ENCODE measurements around the gene RMDN2.

Gene RMDN2

DNA sequence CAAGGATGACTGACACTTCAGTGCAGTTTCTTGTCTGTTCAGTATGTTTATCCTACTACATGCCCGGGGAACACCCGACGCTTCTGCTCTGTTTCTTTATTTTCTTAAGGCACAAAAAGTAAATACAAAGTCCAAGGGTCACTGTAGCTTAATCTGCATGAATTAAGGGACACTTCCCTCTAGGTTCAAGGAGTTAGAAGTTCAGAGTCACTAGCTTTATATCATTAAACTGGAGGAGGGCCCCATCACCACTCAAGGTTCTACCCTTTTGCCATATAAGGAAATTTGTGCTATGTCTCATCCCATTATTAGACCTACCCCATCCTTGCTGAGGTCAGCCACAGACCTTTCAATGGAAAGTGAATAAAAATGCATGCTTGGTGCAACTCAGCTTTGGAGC, 27.6 kb upstream of the RMDN2 start:
- FAIRE-seq (no peak), DNase-seq (ENCODE audit: insufficient read length, low spot score) (no peak)

DNA sequence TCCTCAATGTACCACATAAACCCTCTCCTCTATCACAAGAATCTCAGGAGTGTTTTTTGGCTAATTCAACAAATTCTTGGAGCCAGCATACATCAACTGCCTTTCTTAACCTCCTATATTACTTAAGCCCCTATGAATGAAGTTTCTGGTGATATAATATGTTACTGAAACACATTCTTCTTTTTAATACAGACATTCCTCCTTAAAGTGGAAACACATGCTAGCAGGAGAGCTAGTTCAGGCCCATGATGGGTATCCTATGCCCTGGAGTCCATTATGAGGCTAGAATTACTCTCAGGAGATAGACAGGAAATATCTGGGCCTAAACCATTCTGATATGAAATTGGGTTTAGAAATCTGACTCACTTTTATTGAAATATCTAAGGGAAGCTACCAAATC, 26.6 kb upstream of the RMDN2 start:
- DNase-seq (ENCODE audit: insufficient read length, low spot score) (no peak), FAIRE-seq (no peak)

DNA sequence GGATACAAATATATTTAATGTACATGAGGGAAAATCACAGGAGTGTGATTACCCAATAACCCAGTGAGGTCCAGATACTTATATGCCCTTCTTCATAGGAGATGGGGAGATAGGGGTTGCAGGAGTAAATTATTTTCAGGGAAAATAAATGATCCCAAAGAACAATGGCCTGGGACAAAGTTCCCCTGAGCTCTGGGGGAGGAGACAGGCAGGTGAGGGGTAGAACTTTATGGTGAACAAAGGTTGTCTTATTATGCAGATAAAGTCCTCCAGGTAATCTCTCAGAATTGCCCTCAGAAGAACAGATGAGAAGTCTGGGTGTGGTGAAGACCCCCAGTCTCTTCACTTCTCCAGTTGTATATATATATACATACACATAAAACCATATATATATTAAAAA, 22.1 kb upstream of the RMDN2 start:
- DNase-seq (ENCODE audit: insufficient read length, low spot score) = no peak
- no peak for FAIRE-seq

GRCh38 chr2:37904425-37904824, 20.7 kb upstream of the RMDN2 start:
- FAIRE-seq (no peak), DNase-seq (ENCODE audit: insufficient read length, low spot score) (no peak)

DNA sequence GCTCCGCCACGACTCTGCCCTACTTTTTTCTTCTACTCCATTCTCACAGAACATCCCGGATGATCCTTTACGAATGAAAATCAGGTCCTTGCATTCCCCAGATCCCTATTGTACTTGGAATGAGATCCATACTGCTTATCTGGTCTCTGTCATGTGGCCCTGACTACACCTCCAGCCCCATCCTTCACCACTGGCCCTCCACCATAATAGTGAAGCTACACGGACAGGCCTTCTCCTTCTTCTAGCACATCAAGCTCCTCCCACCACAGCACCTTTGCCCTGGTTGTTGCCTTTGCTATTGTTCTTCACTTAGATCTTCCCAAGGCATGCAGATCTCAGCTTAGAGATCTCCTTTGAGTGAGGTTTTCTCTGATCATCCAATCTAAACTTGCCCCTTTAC, 20.1 kb upstream of the RMDN2 start:
- FAIRE-seq (no peak), DNase-seq (ENCODE audit: insufficient read length, low spot score) (no peak)

GRCh38 chr2:37906131-37906530, 19.0 kb upstream of the RMDN2 start:
- no peak for DNase-seq (ENCODE audit: insufficient read length, low spot score)

GRCh38 chr2:37907501-37908225, 17.4 kb upstream of the RMDN2 start:
- FAIRE-seq (no peak), DNase-seq (ENCODE audit: insufficient read length, low spot score) (no peak)

More at GRCh38 chr2:37906131-37906530, 19.0 kb upstream of the RMDN2 start:
- FAIRE-seq = no peak

- FAIRE-seq (no peak), DNase-seq (ENCODE audit: insufficient read length, low spot score) (no peak)
Measured at GRCh38 chr2:37911296-37911873, 13.7 kb upstream of the RMDN2 start.

DNA sequence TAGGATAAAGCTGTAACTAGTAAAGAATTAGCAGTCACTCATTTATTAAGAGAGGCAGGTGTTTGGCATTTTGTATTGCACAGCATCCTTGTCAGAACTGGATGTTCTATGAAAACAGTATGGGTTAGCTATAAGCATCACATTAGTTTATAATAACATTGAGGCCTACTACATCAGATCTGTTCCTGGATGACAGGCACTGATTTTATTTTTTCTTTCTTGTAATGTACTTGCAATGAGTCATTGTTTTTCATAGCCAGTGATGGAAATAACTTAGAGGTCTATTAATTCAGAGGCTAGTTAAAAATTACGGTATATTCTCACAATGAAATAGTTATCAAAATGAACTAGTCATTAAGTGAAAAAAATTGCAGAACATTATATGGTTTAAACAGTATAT, 13.0 kb upstream of the RMDN2 start:
- FAIRE-seq = no peak
- DNase-seq (ENCODE audit: insufficient read length, low spot score) = no peak

- no peak for FAIRE-seq
Measured at GRCh38 chr2:37912616-37913015, 12.5 kb upstream of the RMDN2 start.

DNA sequence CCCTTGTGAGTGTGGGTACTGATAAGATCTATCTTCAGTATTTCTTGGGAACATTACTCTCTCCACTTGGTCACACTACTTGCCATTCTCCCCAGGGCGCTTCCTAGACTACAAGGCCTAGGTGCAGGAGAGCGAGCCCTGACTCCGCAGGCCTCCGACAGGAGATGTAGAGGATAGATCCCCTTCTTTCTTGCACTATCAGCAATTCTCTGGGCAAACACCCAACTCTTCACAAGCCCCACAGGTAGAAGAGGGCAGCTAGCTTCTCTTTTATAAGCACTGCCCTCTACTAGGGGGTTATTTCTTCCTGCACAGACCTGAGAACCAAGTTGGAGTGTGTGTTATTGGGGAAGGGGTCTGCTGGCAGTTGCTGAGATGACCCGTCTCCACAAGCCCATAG, 10.7 kb upstream of the RMDN2 start:
- DNase-seq (ENCODE audit: insufficient read length, low spot score) = no peak
- no peak for FAIRE-seq

More at GRCh38 chr2:37912616-37913015, 12.5 kb upstream of the RMDN2 start:
- DNase-seq (ENCODE audit: insufficient read length, low spot score) = no peak

- DNase-seq (ENCODE audit: insufficient read length, low spot score) = no peak
- FAIRE-seq = no peak
Measured at GRCh38 chr2:37915773-37916172, 9.3 kb upstream of the RMDN2 start.

DNA sequence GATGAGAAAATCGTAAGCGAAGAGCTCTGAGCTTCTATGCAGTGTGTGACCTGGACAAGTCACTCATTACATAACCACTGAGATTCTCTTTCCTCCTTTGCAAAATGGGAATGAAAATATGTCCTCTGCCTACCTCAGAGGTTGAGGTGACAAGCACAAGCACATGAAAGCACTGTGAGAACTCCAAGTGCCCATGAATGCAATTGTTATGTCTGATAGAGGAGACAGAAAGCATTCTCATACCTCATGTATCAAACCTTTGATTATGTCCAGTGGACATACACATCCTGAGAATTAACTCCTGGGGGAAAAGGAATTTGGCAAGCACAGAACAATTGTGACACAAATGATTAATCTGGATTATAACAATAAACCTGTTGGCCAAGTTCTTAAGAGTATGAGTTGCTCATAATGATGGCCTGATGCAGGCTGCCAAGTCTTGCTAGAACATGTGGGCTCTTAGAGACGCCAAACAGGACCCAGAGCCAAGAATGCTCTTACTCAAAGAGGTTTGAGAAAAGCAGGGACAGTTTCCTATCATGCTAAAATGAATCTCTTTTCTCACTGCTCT, 8.5 kb upstream of the RMDN2 start:
- no peak for FAIRE-seq
- DNase-seq (ENCODE audit: insufficient read length, low spot score) = no peak

DNA sequence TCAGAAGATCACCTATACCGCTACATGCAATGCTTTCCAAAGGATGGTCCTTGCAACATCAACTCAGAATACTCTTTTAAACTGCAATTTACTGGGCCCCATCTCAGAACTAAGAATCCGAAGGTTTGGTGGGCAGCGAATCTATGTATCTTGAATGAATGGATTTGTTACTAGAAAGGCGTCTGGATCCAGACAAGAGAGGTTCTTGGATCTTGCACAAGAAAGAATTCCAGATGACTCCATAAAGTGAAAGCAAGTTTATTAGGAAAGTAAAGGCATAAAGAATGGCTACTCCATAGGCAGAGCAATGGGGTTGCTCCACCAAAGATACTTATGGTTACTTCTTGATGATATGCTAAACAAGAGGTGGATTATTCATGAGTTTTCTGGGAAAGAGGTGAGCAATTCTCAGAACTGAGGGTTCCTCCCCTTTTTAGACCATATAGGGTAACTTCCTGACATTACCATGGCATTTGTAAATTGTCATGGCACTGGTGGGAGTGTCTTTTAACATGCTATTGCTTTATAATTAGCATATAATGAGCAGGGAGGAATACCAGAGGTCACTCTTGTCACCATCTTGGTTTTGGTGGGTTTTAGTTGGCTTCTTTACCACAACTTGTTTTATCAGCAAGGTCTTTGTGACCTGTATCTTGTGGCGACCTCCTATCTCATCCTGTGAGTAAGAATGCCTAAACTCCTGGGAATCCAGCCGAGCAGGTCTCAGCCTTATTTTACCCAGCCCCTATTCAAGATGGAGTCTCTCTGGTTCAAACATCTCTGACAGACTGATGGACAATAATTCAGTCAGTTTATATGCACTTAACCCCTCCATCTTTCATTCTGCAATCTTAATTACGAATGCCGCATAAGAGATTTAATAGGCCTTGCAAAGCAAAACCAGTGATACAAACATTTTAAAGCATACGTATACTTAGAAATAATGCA, 7.5 kb upstream of the RMDN2 start:
- no peak for DNase-seq (ENCODE audit: insufficient read length, low spot score)
- FAIRE-seq = no peak

- FAIRE-seq (no peak), DNase-seq (ENCODE audit: insufficient read length, low spot score) (no peak)
Measured at GRCh38 chr2:37918742-37919186, 6.3 kb upstream of the RMDN2 start.

DNA sequence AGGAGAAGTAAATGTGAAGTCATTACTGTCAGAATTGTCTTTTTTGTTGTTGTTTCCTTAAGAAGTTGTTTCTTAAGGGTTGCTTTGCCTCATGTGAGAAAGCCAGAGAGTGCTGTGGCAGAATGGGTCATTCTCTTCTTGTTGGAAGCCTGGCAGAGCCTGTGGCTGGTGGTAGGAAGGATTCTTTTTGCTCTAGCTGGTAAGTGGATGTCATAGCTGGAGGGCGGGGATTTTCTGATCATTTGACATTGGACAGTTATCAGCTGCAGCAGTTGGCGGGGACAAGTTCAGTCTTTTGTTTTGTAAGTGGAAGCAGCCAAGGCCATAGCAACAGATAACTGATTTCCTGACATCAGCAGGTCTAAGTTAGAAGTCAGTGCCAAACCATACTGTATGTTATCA, 5.5 kb upstream of the RMDN2 start:
- no peak for FAIRE-seq
- no peak for DNase-seq (ENCODE audit: insufficient read length, low spot score)

- no peak for FAIRE-seq
- no peak for DNase-seq (ENCODE audit: insufficient read length, low spot score)
Measured at GRCh38 chr2:37920570-37920969, 4.5 kb upstream of the RMDN2 start.

DNA sequence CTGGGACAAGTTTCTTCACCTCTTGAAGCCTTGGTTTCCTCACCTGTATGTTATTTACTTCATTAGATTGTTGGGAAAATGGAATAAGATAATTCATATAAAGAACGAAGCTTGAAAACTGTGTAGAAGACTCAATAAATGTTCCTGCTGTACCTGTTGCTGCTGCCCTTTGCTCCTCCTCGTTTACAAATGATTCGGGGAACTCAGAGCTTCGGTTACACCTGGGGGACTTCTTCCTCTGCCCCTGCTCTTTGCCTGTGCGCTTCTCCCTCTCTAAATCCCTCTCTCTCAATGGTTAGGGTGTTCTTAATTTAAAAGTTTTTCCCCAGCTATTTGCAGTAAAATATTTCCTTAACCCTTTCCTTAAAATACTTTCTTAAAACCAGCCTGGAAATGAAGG, 3.3 kb upstream of the RMDN2 start:
- DNase-seq (ENCODE audit: insufficient read length, low spot score) (no peak), FAIRE-seq (no peak)

DNA sequence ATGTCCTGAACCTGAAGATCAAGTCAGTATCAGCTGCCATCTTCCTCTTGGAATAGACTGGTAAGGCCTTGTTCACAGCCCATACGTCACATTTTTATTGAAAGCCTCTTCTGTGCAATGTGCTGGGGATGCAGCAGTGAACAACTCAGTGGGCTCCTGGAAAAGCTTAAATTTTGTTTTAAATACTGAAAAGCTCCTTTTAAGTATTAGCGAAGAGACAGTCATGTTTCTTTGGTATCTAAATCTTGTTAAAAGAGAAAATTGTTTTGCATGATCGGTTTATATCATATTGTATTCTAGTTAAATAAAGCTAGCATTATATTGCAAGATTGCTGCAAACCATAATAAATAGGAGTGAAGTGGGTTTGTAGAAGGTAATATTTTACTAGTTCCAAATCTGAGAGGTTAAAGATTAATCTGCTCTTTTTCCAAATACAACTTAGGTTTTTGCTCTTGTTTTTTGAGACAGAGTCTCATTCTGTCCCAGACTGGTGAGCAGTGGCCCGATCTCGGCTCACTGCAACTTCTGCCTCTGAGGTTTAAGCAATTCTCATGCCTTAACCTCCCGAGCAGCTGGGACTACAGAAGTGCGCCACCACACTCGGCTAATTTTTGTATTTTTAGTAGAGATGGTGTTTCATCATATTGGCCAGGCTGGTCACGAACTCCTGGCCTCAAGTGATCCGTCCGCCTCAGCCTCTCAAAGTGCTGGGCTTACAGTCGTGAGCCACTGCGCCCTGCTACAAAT, 1.6 kb upstream of the RMDN2 start:
- FAIRE-seq (no peak), DNase-seq (ENCODE audit: insufficient read length, low spot score) (no peak)

DNA sequence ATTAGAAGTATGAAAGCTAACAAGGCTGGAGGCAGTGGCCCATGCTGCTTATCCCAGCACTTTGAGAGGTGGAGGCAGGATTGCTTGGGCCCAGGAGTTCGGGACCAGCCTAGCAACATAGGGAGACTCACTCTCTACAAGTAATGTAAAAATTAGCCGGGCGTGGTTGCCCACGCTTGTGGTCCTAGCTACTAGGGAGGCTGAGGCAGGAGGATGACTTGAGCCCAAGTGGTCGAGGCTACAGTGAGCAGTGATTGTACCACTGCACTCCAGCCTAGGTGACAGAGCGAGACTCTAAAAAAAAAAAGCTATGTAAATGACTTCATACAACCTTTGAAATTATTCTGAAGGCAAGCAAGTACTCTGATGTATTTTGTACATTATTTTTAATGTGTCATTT, 1.5 kb downstream of the RMDN2 start:
- FAIRE-seq = no peak
- no peak for DNase-seq (ENCODE audit: insufficient read length, low spot score)

GRCh38 chr2:37928377-37928776, 3.3 kb downstream of the RMDN2 start:
- FAIRE-seq = no peak

More at GRCh38 chr2:37928377-37928776, 3.3 kb downstream of the RMDN2 start:
- no peak for DNase-seq (ENCODE audit: insufficient read length, low spot score)
